Mucosa of stomach (tissue), 1 donor: ENCODE data around the gene TOR1AIP1.
A peak's percentile ranks its signal among the peaks of the same experiment; 100 is the strongest.

ENCODE experiments used
- H3K27me3 ChIP-seq: one replicate; pipeline ENCODE4 v1.7.0; 2013; ENCODE audit warnings: mild to moderate bottlenecking, low read length; ENCODE audit not compliant: control insufficient read depth, insufficient read depth
- H3K36me3 ChIP-seq: one replicate; pipeline ENCODE4 v1.7.0; 2013; ENCODE audit warnings: low read length; ENCODE audit not compliant: control insufficient read depth, insufficient read depth
- H3K4me1 ChIP-seq: one replicate; pipeline ENCODE4 v1.7.0; 2013; ENCODE audit warnings: mild to moderate bottlenecking, low read length; ENCODE audit not compliant: control insufficient read depth, insufficient read depth
- H3K4me3 ChIP-seq: one replicate; pipeline ENCODE4 v1.7.0; 2013; ENCODE audit warnings: low read length
- H3K9ac ChIP-seq: one replicate; pipeline ENCODE4 v1.7.0; 2013; ENCODE audit warnings: mild to moderate bottlenecking, low read length, moderate library complexity
- H3K9me3 ChIP-seq: one replicate; pipeline ENCODE4 v1.7.0; 2013; ENCODE audit warnings: mild to moderate bottlenecking, low read length, moderate library complexity; ENCODE audit not compliant: control insufficient read depth
- donor health status: Pancreatic carcinoma.

TOR1AIP1 gene

DNA sequence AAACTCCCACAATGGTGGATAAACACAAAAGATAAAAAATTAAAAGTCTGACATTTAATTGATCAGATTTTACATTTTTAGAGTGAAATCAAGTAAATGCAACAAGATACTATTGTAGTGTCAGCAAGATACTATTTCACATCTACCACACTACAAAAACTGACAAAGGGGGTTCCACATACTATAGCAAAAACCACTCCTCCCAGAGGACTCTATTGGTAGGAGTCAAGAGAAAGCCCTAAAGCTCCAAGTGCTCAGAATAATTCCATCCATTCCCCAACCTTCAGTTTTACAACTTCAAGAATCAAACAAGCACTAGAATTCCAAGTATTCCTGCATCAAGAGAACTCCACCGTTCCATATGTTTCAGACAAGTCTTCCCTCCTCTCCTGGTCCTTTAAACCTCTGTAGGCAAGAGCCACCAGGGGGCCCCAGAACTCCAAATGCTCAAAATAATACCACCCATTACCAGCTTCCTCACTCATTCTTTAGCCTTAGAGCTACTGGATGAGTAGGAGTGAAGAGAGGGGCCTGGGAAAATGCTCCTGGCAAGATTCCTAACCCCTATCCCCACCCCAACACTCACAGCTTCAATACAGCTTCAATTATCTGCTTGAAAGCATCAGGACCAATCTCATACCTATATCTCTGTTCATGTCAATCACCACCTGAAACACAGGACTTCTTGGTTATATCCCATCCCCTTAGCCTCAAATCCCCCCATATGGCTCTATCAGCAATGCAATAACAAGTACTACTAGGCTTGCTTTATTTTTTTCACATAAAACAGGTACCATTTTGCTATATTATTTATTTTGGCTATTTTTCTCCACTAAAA, 14.4 kb upstream of the TOR1AIP1 start:
- H3K36me3 ChIP-seq = peaks cover 7% of the 10 kb centered on the region
- H3K27me3 ChIP-seq = no peaks in the 10 kb centered on the region
- H3K9me3 ChIP-seq = no peaks in the 10 kb centered on the region
- H3K9ac ChIP-seq = no peak overlapping the region
- no peak overlapping the region for H3K4me3 ChIP-seq
- no peaks in the 10 kb centered on the region for H3K4me1 ChIP-seq

DNA sequence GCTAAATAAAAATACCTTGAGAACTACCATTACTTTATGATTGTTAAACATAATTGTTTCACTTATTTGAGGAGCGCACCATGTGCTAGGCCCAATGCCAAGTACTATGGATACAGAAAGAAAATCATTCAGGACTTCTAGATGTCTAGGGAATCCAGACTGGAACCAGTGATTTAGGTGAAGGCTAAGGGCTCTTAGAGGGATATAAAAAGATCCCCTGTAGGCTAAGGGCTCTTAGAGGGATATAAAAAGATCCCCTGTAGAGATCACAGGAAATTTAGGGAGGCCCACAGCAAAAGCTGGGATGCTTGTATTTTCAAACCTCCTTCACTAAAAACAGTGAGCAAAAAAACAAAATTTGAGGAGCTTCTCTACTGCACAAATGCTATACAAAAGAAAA, 11.2 kb upstream of the TOR1AIP1 start:
- no peaks in the 10 kb centered on the region for H3K9me3 ChIP-seq
- H3K4me3 ChIP-seq = no peak overlapping the region
- H3K9ac ChIP-seq = no peak overlapping the region
- H3K27me3 ChIP-seq = no peaks in the 10 kb centered on the region
- no peaks in the 10 kb centered on the region for H3K36me3 ChIP-seq
- H3K4me1 ChIP-seq = peaks cover 12% of the 10 kb centered on the region

DNA sequence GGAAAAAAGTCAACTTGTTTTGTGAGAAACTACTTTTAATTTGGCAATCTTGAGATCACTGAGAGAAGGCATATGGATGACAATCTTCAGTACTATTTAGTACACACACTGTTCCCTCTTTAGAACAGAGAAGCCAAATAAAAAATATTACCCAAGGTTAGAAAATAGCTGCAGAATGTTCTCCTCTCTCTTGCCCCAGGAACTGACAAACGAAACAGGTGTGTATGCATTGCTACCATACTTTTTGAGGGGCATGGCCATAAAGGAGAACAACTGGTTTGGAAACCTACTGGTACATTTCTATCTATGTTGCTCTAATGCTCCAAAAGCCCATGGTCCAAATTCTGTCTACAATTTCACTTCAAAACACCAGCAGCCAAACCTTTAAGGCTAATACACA, 10.1 kb upstream of the TOR1AIP1 start:
- Histone ChIP-seq H3K36me3 (no peaks in the 10 kb centered on the region), H3K27me3 (no peaks in the 10 kb centered on the region), H3K9me3 (no peaks in the 10 kb centered on the region), H3K4me1 (peaks cover 12% of the 10 kb centered on the region), H3K9ac (no peak overlapping the region), H3K4me3 (no peak overlapping the region)

- Histone ChIP-seq H3K27me3 (no peaks in the 10 kb centered on the region), H3K36me3 (no peaks in the 10 kb centered on the region), H3K9me3 (no peaks in the 10 kb centered on the region), H3K4me3 (no peak overlapping the region), H3K4me1 (peaks cover 12% of the 10 kb centered on the region), H3K9ac (no peak overlapping the region)
These were observed 9.5 kb upstream of the TOR1AIP1 start for GRCh38 chr1:179872558-179872957.

DNA sequence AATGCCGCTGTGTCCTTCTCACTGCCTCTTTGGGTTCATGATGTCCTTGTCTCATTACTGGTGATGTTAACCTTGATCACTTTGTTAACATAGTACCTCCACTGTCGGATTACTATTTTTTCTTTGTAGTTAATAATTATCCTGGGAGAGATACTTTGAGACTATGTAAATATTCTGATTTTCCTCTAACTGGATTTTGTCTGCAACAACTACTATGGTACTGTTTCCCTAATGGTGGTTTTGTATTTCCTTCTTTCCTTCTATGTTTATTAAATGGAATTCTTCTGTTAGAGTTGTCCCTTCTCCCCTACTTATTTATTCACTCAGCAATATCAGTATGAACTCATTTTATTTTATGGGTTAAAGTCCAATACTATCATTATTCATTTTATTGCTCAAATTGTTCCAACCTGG, 8.6 kb upstream of the TOR1AIP1 start:
- Histone ChIP-seq H3K27me3 (no peaks in the 10 kb centered on the region), H3K36me3 (no peaks in the 10 kb centered on the region), H3K4me1 (peaks cover 19% of the 10 kb centered on the region), H3K9ac (no peak overlapping the region), H3K4me3 (no peak overlapping the region), H3K9me3 (no peaks in the 10 kb centered on the region)

GRCh38 chr1:179875596-179876299, 6.3 kb upstream of the TOR1AIP1 start:
- Histone ChIP-seq H3K4me1 (peaks cover 21% of the 10 kb centered on the region), H3K4me3 (no peak overlapping the region), H3K27me3 (no peaks in the 10 kb centered on the region), H3K9me3 (no peaks in the 10 kb centered on the region), H3K9ac (no peak overlapping the region), H3K36me3 (no peaks in the 10 kb centered on the region)

DNA sequence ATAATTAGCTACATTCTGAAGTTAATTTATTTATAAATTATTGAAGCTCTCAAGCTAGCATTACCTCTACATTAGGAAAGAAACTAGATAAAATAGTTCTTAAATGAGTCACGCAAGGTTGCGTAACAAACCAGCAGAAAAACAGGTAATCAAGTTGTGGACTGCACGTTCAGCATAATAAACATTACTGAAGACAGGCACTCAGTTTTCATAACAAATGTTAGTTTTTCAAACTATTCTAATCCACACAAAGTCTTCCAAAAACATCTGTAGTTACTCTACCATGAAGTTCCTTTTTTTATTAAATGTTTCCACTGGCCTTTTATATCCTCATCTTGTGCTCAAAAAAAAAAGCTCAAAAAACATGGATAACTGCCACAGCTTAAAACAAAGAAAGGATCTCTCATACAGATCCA, 5.8 kb upstream of the TOR1AIP1 start:
- Histone ChIP-seq H3K9me3 (no peaks in the 10 kb centered on the region), H3K4me1 (peaks cover 21% of the 10 kb centered on the region), H3K27me3 (no peaks in the 10 kb centered on the region), H3K4me3 (no peak overlapping the region), H3K36me3 (no peaks in the 10 kb centered on the region), H3K9ac (peak overlapping the region; percentile 86)

DNA sequence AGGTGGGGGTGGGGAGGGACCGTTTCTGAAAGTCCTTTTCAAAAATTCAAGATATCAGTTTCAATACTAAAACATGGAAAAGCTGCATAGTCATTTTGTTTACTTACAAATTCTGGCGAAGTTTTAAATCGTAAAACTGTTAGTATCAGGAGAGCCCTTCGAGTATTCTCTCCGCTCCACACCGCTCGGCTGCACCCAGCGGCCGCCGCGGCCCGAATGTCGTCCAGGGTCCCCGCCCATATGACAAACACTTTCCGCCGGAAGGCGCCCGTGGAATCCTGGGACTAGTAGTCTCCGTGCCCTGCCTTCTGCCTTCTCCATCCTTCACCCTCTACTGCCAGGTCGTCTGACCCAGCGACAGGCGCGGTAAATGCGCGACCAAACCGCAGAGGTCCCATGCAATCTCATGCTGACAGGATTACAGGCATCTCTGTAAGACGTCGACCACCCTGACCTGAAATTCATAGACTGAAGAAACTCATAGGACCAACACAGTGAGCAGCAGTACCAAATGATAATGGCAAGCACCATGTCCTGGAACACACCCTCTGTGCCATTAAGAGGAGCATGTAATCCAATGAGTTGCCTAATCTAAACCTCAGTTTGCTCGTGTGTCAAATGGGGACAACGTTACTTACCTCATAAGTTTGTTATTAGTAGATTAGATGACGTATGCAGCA, 4.4 kb upstream of the TOR1AIP1 start, which contains the start of gene TOR1AIP2:
TSS of gene TOR1AIP2 (minus strand) at position 218 of the 680 bp plus-strand sequence. CDS start 25,138 bp downstream, outside the sequence.
- no peaks in the 10 kb centered on the region for H3K36me3 ChIP-seq
- H3K4me3 ChIP-seq = peak within 1 kb of the TSS; percentile 54
- H3K4me1 ChIP-seq = peaks cover 21% of the 10 kb centered on the region
- H3K27me3 ChIP-seq = no peaks in the 10 kb centered on the region
- peak within 1 kb of the TSS; percentile 86 for H3K9ac ChIP-seq
- H3K9me3 ChIP-seq = no peaks in the 10 kb centered on the region

DNA sequence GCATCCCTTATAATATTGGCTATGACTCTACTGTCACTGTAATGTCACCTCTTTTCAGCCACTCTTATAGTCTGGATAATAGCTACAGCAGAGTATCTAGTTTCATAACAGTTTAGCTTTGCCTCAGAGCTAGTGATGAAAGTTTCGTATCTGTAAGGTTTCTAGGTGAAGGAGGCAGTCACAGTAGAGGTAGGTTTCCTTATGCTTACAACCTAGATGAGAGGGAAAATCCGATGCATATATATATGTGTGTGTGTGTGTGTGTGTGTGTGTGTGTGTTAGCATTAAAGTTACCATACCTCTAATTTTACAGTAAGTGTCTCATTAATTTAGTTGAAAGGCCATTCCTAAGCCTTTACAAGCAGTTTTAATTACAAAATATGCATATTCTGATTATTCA, 2.3 kb upstream of the TOR1AIP1 start:
- Histone ChIP-seq H3K9ac (no peak overlapping the region), H3K36me3 (no peaks in the 10 kb centered on the region), H3K4me1 (peaks cover 9% of the 10 kb centered on the region), H3K9me3 (no peaks in the 10 kb centered on the region), H3K27me3 (no peaks in the 10 kb centered on the region), H3K4me3 (no peak overlapping the region)

GRCh38 chr1:179881642-179882252, 338 bp upstream of the TOR1AIP1 start:
- H3K4me1 ChIP-seq = peaks cover 9% of the 10 kb centered on the region

DNA sequence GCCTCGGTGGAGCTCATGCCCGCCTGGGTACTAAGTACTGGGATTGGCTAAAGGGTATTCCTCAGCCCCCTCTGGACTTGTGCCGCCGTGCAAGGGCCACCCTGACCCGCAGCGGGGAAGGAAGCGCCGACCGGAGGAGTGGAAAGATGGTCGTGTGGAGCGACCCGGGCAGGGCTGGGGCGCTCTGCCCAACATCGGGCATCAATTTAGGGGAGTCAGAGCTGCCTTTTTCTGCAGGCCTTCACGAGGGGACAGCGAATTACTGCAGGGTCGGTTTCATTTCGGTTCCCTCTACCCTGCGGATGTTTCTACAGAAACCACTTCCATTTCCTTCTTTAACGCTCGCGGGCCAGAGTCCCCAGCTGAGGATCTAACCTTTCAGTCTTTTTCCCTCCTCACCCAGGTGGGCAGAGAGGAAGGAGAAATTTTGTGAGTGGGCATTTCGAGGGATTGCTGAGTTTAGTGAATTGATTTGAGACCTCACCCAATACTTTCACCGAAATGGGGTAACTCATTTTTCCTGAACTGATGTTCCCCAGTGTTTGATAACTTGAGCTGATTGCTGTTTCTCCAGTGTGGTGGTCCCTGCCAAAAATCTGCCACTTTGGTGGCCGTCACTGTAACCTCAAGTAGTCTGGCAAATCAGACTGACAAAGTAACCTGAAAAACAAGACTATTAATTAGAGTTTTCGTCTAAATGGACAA, 1.1 kb downstream of the TOR1AIP1 start:
- Histone ChIP-seq H3K27me3 (no peaks in the 10 kb centered on the region), H3K9ac (peak overlapping the region; percentile 97)

More at GRCh38 chr1:179881642-179882252, 338 bp upstream of the TOR1AIP1 start:
- H3K36me3 ChIP-seq = no peaks in the 10 kb centered on the region
- no peaks in the 10 kb centered on the region for H3K9me3 ChIP-seq
- peak overlapping the region; percentile 97 for H3K9ac ChIP-seq
- H3K4me3 ChIP-seq = peak overlapping the region; percentile 90
- no peaks in the 10 kb centered on the region for H3K27me3 ChIP-seq

More for the DNA sequence above, 1.1 kb downstream of the TOR1AIP1 start:
- peak overlapping the region; percentile 90 for H3K4me3 ChIP-seq
- H3K36me3 ChIP-seq = peaks cover 3% of the 10 kb centered on the region
- H3K4me1 ChIP-seq = peaks cover 4% of the 10 kb centered on the region
- no peaks in the 10 kb centered on the region for H3K9me3 ChIP-seq
